Kasumi-1 (cell line): Measurements from ENCODE around the gene LMX1B.
A peak's percentile ranks its signal among the peaks of the same experiment; 100 is the strongest.
"Not testable (repeated sequence)": the region's sequence is repeated elsewhere in the genome, so short reads cannot be mapped to it uniquely, and the experiment has no call there.

ENCODE experiments used
- DNase-seq, 2 experiments: peaks; one replicate each; lab custom pipeline; 2025; lab: John Stamatoyannopoulos, UW

The LMX1B gene

DNA sequence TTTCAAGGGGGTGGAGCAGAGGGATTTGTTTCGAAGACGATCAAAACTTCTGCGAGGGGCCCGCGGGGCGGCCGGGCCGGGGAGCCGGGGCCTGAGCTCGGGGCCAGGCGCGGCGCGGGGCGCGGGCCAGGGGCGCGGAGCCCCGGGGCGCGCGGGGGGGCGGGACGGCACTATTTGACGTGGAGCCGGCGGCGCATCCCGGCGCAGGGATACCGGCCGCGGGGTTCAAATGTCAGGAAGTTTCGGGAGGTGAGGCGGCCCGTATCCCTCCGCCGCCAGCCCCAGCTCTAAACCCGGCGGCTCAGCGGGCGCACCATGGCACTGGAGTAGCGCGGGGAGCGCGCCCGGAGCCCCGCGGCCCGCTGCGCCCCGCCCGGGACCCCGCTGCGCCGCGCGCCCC is at the start of gene LMX1B:
LMX1B (plus strand) TSS at position 278 of the 400 bp plus-strand sequence. CDS start 522 bp downstream, outside the sequence.
- DNase-seq: no peak

GRCh38 chr9:126564128-126564527 is 49.6 kb upstream of the LMX1B start:
- peak in 1 of 2 experiments; percentile 5 for DNase-seq

- DNase-seq: no peak
These were observed 49.0 kb upstream of the LMX1B start for GRCh38 chr9:126564716-126565115.

GRCh38 chr9:126565336-126566128 is 48.2 kb upstream of the LMX1B start:
- no peak for DNase-seq

DNA sequence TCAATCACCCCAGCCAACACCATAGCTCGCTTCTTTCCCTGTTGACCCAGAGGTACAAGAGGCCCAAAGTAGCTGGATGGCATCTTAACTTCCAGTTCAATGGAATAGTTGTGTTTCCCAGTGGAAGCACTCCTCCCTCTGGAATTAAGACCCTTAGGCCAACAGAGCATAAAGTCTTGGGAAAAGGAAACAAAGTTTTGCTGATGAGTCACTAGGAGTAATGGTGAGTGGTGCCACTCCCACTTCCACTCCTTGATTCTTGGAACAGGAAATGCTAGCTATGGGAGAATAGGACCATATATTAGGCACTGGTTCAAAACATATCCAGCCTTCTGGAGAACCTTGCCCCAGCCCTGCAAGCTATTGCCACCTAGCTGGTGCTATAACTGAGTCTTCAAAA is 44.7 kb upstream of the LMX1B start:
- no peak for DNase-seq

- DNase-seq: no peak
These were observed 35.7 kb upstream of the LMX1B start for GRCh38 chr9:126578029-126578428.

GRCh38 chr9:126580319-126580718 is 33.4 kb upstream of the LMX1B start:
- not testable (repeated sequence) for DNase-seq

- no peak for DNase-seq
These were observed 31.8 kb upstream of the LMX1B start for GRCh38 chr9:126581893-126582292.

GRCh38 chr9:126582427-126582826 is 31.3 kb upstream of the LMX1B start:
- no peak for DNase-seq

GRCh38 chr9:126583144-126583760 is 30.5 kb upstream of the LMX1B start:
- no peak for DNase-seq

DNA sequence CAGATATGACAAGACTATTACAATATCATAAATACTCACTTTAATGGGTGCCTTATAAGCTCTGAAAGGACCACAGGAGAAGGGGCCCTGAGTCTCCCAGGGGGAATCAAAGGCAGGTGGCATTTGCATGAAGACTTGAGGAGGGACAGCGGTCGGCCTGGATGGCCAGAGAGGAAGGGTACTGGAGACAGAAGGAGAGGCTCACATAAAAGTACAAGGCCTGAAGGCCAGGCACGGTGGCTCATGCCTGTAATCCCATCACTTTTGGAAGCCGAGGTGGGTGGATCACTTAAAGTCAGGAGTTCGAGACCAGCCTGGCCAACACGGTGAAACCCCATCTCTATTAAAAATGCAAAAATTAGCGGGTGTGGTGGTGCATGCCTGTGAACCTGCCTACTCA is 29.1 kb upstream of the LMX1B start:
- DNase-seq: no peak

DNA sequence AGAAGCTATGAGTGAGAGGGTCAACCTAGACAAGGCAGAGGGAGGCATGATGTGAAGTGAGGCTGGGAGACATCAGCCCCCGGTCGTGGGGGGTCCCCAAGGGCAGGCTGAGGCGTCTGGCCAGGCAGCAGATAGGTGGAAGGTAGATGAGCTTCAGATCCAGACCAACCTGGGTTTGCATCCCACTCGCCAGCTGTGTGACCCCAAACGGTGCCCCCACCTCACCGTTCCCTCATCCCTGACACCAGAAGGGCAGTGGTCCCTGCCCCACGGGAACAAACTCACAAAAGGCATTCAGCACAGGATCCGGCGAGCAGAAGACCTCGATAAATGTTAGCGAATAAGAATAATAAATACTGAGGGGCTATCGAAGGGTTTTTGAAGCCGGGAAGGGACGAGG is 27.5 kb upstream of the LMX1B start:
- DNase-seq: no peak

DNA sequence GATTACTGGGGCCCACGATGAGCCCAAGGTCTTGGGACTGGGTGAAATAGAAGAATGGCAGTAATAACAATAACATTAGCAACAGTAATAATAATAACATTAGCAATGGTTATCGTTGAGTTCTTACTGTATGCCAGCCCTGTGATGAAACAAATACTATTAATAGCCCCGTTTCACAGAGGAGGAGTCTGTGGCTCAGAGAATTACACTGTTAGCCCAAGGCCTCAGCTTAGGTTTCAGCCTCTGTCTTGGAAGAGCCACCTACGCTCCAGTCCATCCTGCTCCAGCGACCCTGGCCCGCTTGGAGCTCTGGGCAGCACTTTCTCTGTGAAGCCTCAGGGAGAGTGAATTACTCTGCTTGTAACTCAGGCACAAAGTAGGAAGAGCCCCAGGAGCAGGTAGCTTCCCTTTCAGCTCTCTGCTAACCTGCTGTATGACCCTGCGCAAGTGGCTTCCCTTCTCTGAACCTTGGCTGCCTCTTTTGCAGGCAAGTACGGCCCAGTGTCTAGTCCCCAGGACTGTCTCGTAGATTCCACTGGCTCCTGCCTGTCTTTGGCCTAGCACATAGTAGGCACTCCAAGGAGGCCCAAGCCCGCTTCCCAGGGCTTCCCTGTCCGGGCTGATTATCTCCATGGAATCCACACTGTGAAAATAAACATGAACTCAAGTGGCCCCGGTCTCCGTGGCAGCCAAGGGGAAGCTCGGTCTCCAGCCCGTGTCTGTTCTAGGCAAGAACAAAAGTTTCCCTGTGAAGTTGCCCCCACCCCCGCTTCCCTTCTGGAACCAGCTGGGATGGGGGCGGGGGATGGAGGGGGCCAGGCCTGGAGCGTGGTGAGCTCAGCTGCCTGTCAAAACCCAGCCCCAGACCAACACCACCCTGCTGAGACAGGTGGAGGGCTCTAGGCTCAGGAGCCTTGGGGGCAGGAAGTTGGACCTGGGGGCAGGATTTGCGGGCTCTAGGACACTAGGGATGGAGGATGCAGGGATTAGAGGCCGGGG is 26.2 kb upstream of the LMX1B start:
- DNase-seq: no peak

DNA sequence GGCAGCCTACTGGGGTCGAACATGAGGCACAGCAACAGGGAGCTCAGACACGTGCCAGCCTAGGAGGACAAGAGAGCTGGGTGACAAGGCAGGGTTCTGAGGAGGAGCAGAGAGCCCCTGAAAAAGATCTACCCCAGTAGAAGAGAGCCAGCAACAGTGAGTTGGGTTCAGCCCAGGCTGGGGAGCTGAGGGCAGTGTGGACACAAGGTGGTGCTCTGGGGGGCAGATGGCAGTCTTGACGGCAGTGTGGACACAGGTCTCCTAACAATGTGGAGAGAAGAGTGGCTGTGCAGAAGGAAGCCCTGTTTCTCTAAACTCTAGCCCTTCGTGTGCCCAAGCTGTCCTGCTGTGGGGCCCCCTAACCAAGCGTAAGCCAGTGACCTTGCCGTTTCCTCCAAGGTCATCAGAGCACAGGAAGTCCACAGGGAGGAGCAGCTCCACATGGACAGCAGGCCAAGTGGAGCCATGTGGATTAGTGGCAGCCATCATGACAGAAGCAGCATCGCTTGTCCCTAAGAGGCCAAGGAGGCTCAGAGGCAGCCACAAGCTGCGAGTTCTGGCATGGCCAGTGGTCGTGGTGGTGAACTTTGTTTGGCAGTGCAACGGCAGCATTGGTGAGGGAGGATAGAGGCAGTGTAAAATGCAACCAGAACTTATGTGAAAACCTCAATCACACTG is 25.1 kb upstream of the LMX1B start:
- DNase-seq: no peak

DNA sequence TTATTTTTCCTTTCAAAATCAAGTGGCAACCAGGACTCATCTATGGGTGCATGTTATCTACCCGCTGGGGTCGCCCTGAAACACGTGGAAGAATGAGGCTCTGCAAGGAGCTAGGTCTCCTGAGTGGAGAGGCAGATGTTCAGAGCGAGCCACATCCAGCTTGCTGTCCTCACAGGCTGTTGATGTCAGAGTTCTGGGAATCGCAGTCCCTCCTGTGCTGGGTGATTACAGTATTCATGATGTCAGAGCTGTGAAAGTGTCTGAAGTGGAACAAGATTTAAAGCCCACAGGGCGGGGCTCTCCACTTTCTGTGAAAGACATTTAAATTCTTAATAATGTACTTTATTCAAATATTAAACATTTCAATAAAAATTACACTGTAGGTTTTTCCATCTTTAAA is 24.4 kb upstream of the LMX1B start:
- DNase-seq: no peak

GRCh38 chr9:126591083-126591482 is 22.6 kb upstream of the LMX1B start:
- DNase-seq: no peak

- no peak for DNase-seq
These were observed 21.8 kb upstream of the LMX1B start for GRCh38 chr9:126591922-126592321.

GRCh38 chr9:126592461-126592860 is 21.3 kb upstream of the LMX1B start:
- DNase-seq: no peak

DNA sequence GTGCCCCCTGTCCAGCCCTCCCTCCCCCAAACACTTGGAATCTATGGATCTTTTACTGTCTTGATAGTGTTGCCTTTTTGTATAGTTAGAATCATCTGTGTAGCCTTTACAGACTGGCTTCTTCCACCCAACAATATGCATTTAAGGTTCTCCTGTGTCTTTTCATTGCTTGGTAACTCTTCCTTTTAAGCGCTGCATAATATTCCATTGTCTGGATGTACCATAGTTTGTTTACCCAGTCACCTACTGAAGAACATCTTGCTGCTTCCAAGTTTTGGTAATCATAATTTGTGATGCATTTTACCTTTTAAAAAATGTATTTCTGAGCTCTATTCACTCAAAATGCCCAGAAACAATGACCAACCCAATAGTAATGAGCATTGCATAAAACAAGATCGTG is 17.7 kb upstream of the LMX1B start:
- DNase-seq: no peak

- DNase-seq: no peak
These were observed 14.6 kb upstream of the LMX1B start for GRCh38 chr9:126599047-126599650.
